SKM-1 (cell line): ENCODE data around the gene FRYL.
"Not testable (repeated sequence)": the region's sequence is repeated elsewhere in the genome, so short reads cannot be mapped to it uniquely, and the experiment has no call there.

Experiments
- DNase-seq: peaks from one replicate; lab custom pipeline; 2025; ENCODE audit not compliant: unreplicated experiment; lab: John Stamatoyannopoulos, UW

FRYL gene

GRCh38 chr4:48665555-48666186 is 114.4 kb downstream of the FRYL start:
- no peak for DNase-seq

DNA sequence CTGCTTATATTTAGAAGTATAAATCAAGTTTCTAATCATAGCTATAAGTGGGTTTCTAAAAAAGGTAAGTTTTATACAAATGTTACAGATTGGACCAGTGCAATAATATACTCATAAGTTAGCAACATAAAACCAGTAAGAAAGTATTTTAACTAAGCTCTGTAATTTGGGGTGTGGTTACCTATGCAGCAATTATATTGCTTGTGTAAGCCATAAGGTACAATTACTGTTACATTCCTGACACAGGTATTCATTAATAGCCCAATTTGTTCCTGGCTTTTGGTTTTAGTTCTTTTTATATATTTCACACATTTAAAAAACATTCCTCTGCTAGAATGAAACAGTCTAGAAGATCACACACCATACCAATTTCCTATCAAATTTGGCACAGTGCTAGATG is 115.1 kb downstream of the FRYL start:
- DNase-seq = no peak

GRCh38 chr4:48661391-48661790 is 118.7 kb downstream of the FRYL start:
- no peak for DNase-seq

DNA sequence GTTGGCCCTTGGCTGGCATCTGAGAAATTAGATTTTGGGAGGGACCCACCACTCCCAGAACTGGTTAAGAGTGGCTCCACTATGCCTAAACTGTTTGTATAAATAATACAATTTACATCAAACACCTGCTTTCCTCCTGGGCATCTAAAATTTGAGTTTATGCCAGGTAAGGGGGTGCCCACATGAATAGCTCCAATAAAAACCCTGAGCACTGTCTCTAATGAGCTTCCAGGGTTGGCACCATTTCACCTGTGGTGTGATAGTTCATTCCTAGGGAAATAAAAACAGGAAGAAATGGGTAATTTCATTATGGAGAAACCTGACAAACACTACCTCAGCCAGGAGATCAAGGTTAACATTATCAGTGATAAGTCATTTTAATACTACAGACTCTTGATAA is 119.7 kb downstream of the FRYL start:
- DNase-seq = no peak

DNA sequence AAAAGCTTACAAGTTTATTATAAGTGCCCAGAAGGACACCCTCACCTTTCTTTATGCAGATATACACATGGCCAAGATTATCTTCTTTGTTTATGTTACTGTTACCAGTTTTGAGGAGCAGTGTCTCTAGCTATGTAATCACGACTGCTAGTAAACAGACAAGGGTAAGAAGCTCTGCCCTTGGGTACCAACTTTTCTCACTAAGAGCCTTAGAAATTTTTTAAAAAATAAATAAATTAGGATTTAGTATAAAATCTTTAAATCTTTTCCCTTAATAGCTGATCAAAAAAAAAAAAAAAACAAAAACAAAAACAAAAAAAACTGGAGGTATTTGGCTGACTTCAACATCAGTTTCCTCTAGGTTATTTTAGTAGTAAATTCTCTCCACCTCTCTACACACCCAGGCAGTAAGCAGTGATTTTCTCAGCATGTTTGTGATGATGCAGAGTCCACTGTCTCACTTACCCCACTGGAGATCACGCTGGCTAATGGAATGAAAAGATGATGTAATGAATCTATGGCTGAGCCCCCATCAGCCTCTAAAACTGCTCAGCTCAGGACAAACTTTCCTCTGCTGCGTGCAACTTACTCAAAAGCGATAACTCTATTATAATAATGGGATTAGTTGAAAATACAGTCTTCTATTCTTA is 125.9 kb downstream of the FRYL start:
- no peak for DNase-seq

DNA sequence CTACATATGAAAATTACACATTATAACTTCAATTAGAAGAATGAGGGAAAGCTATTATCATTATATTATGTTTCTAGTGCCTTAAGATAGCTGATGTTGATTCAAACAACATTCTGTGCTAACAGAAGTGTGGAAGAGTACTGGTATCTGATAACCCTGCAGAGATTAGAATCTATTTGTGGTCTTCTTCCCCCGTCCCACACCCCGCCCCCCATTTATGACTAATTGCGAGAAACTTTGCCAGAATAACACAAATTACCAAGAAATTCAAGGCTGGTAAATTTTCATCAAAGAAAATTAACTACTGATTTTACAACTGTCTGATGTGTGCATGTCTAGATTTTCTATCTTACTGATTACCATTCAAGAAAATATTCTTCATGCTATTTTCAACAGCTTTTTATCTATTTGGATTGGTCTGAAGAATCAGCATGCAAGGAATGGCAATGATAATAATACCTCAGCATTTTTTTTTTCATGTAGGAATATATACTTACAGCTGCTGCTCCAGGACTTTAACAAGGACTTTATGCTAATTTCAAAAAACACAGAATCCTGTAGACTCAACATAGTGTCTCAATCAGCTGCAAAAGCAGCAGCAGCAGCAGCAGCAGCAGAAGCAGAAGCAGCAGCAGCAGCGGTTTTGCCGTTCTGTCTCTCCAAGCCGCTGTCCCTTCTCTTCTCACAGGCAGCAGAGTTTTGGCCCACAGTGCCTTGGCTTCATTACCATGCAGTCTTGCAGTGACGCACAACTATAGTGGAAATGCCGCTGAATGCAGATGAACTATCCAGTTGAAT is 126.7 kb downstream of the FRYL start:
- no peak for DNase-seq

- DNase-seq = no peak
Measured at GRCh38 chr4:48651914-48652313, 128.2 kb downstream of the FRYL start.

DNA sequence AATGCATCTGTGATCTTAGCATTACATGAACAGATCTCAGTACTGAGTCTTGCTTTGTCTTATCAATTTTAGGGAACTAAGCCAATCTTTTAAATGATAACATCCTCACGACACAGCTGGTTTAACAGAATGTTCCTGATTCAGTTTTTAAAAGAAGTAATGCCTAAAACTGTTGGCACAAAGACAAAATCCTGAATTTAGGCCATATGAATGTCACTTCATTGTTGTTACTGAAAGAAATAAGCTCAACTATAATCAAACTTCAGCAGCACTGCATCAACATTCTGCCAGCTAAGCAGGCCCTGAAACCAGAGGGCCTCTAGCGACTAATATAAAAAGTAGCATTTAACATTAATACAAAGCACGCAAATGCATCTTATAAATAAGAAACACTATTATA is 130.6 kb downstream of the FRYL start:
- no peak for DNase-seq

DNA sequence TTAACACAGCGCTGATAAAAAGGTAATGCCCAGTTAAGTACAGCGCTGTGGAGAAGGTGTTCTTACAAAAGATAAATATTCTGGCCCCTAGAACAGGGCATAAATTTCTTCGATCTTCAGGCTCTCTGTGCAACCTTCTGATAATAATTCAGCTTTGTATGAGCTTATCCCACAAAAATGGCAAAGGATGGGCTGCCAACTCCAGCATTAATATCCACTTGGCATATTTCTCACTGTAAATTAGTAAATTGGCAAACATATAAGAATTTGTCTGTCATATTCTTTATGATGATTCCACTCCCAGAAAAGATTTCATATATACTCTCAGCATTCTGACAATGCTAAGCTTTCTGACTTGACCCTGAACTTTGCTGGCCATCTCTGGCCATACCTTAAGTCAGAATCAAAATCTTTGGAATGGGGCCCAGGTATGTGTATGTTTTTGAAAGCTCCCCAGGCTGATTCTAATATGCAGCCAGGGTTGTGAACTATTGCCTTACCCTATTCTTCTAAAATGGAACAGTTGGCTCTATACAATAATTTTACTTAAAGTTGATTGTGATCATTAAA is 134.8 kb downstream of the FRYL start:
- no peak for DNase-seq

GRCh38 chr4:48642421-48643374 is 137.4 kb downstream of the FRYL start:
- DNase-seq = no peak

DNA sequence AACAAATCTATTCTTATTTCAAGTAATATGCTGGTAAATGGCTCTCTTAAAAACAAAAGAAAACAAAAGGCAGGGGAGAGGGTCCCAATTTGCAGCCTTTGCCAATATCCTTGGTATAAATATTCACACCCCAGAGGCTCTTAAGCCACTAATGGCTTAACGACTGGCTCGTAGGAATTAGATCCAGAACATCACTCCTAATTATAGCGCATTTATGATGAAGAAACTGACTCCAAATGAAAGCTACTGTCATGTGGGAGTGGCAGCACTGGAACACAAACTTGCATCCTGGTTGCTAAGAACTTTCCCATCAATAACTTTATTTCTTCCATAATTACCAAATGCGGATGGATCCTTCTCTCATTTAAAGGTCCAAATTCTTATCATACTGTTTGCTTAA is 138.7 kb downstream of the FRYL start:
- no peak for DNase-seq

DNA sequence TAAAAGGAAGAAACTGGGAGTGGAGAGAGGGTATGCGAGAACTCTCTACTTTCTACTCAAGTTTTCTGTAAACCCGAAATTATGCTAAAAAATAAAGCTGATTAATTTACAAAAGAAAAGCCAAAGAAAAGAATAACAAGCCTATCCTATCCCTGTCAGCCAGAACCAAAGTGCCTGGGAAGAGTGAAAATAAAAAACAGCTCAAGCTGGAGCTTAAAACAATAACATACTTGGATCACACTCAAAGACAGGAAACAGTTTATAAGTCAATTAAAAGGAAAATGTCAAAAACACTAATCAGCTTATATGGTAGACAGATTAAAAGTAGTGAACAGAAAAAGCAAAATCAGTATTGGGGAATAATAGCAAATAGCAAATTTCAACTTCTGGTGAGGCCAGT is 139.4 kb downstream of the FRYL start:
- no peak for DNase-seq

DNA sequence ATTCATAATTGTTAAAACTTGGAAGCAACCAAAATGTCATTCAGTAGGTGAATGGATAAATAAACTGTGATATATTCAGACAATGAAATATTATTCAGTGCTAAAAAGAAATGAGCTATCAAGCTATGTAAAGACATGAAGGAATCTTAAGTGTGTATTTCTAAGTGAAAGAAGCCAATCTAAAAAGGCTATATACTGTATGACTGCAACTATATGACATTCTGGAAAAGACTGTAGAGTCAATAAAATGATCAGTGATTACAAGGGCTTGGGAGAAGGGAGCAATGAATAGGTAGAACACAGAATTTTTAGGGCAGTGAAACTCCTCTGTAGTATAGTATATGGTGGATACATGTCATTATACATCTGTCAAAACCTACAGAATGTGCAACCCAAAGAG is 139.9 kb downstream of the FRYL start:
- DNase-seq = no peak

- DNase-seq = no peak
Measured at GRCh38 chr4:48639807-48640206, 140.3 kb downstream of the FRYL start.

GRCh38 chr4:48638586-48638985 is 141.5 kb downstream of the FRYL start:
- DNase-seq = not testable (repeated sequence)

- no peak for DNase-seq
Measured at GRCh38 chr4:48636911-48637310, 143.2 kb downstream of the FRYL start.

DNA sequence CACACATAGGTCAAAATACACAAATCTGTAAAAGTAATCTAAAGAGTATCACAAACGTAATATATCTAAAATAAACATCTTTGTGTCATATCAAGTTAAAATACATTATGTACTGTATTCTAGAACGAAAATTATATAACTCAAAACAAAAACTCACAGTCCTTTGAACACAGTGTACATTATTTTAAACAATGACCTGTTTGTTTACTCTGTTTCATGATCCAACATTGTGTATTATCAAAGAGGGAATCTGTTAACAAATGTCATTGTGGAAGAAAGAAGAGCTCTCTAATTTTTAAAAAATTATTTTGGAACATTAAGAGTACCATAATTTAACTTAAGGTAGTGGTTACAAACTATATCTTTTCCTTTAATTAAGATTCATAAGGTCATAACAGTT is 144.1 kb downstream of the FRYL start:
- DNase-seq = no peak

DNA sequence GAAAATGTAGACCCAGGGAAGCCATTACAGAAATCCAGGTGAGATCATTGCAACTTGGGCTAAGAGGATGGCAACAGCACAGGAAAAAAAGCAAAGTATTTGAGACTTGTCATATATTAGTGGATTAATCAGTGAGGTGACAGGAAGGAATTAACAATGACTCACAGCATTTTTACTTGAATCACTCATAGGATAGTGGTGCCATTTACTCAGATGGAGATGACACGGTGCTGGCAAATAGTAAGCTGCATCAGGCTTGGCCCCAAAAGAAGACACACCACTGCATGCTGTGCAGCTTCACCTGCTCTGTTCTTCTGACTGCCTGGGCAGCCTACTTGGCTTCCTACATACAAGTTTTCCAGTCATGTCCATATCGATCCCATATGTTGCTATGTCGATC is 144.8 kb downstream of the FRYL start:
- no peak for DNase-seq

DNA sequence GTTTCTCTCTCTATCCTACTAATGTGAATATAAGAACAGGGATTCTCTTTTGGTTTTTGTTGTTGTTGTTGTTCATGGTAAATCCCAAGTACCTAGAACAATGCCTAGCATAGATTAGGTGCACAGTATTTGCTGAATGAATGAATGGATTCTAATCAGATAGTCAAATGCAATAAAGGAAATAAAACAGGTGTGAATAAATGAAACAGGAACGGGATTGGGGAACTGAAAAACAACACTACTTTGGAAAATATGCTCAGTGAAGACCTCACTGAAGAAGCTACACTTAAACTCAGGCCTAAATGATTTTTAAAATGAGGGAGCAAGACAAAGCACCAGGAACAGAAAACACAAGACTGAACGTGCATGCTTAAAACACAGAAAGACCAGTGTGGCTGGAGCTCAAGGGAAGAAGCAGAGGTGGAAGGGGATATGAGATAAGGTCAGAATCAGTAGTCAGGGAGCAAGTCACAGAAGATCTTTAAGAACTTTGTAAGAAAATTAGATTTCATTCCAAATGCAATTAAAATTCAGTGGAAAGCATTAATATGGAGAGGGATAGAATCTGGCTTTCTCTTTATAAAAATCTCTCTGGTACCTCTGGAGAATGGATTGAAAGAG is 145.3 kb downstream of the FRYL start:
- DNase-seq = no peak

DNA sequence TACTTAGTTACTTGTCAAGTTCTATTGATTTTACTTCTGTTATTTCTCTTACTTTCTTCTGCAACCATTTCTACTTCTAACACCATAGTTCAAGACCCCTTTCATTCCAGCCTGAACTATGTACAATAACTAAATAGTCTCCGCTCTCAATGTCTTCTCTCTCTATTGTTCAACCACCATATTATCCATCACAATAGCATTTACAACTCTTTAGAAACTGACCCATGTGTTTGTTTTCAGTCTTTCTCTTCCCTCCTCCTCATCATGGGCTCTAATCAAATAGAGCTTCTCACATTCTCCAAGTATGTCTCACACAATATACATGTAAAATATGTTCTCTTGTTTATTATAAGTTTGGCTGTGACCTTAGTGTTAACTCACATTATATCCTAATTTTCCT is 146.4 kb downstream of the FRYL start:
- DNase-seq = no peak
